ENCODE data around the gene SCN1B.
"Not testable (repeated sequence)": the region's sequence is repeated elsewhere in the genome, so short reads cannot be mapped to it uniquely, and the experiment has no call there.

Gene SCN1B

GRCh38 chr19:35051268-35051667 lies 21.0 kb downstream of the SCN1B start:
- FAIRE-seq; DNase-seq (ENCODE audit: insufficient read length, low spot score): not testable (repeated sequence)

GRCh38 chr19:35051796-35052195 lies 21.5 kb downstream of the SCN1B start:
- no peak for DNase-seq (ENCODE audit: insufficient read length, low spot score)
- no peak for FAIRE-seq

GRCh38 chr19:35052599-35053190 lies 22.4 kb downstream of the SCN1B start:
- FAIRE-seq, result no peak
- no peak for DNase-seq (ENCODE audit: insufficient read length, low spot score)

- FAIRE-seq (no peak), DNase-seq (ENCODE audit: insufficient read length, low spot score) (no peak)
Observed at GRCh38 chr19:35053667-35054293, 23.5 kb downstream of the SCN1B start.

- DNase-seq (ENCODE audit: insufficient read length, low spot score) (no peak), FAIRE-seq (no peak)
Observed at GRCh38 chr19:35054626-35055025, 24.4 kb downstream of the SCN1B start.

- DNase-seq (ENCODE audit: insufficient read length, low spot score) (no peak), FAIRE-seq (no peak)
Observed at GRCh38 chr19:35055715-35056179, 25.5 kb downstream of the SCN1B start.

GRCh38 chr19:35056513-35057063 lies 26.3 kb downstream of the SCN1B start:
- DNase-seq (ENCODE audit: insufficient read length, low spot score) (no peak), FAIRE-seq (no peak)

- no peak for FAIRE-seq
Observed at GRCh38 chr19:35058370-35058769, 28.1 kb downstream of the SCN1B start.

GRCh38 chr19:35059006-35059798 lies 28.9 kb downstream of the SCN1B start:
- no peak for DNase-seq (ENCODE audit: insufficient read length, low spot score)
- no peak for FAIRE-seq

More at GRCh38 chr19:35058370-35058769, 28.1 kb downstream of the SCN1B start:
- no peak for DNase-seq (ENCODE audit: insufficient read length, low spot score)

- FAIRE-seq (no peak), DNase-seq (ENCODE audit: insufficient read length, low spot score) (no peak)
Observed at GRCh38 chr19:35059799-35060091, 29.5 kb downstream of the SCN1B start.

GRCh38 chr19:35060160-35060855 lies 30.0 kb downstream of the SCN1B start:
- DNase-seq (ENCODE audit: insufficient read length, low spot score), result no peak

GRCh38 chr19:35061583-35062373 lies 31.5 kb downstream of the SCN1B start:
- DNase-seq (ENCODE audit: insufficient read length, low spot score) (no peak), FAIRE-seq (no peak)

More at GRCh38 chr19:35060160-35060855, 30.0 kb downstream of the SCN1B start:
- no peak for FAIRE-seq

GRCh38 chr19:35062942-35063341 lies 32.7 kb downstream of the SCN1B start:
- FAIRE-seq (no peak), DNase-seq (ENCODE audit: insufficient read length, low spot score) (no peak)

GRCh38 chr19:35063940-35064818 lies 33.9 kb downstream of the SCN1B start:
- FAIRE-seq (no peak), DNase-seq (ENCODE audit: insufficient read length, low spot score) (no peak)

GRCh38 chr19:35065574-35065973 lies 35.3 kb downstream of the SCN1B start:
- no peak for FAIRE-seq
- no peak for DNase-seq (ENCODE audit: insufficient read length, low spot score)

GRCh38 chr19:35066121-35066520 lies 35.9 kb downstream of the SCN1B start:
- DNase-seq (ENCODE audit: insufficient read length, low spot score) (no peak), FAIRE-seq (no peak)

- DNase-seq (ENCODE audit: insufficient read length, low spot score) (peak; percentile 95), FAIRE-seq (peak; percentile 94)
Observed at GRCh38 chr19:35066691-35067563, 36.7 kb downstream of the SCN1B start.

GRCh38 chr19:35068941-35069634 lies 38.8 kb downstream of the SCN1B start:
- DNase-seq (ENCODE audit: insufficient read length, low spot score) (no peak), FAIRE-seq (no peak)
